Ectodermal cell (in vitro differentiated cells): ENCODE data around the gene TMEM175.
"Not testable (repeated sequence)": the region's sequence is repeated elsewhere in the genome, so short reads cannot be mapped to it uniquely, and the experiment has no call there.

Experiments
- H3K27ac ChIP-seq: 2 replicates; pipeline ENCODE4 v1.7.0; 2013; ENCODE audit warnings: mild to moderate bottlenecking, low read depth, low read length; ENCODE audit not compliant: insufficient read depth, poor library complexity, severe bottlenecking
- H3K27me3 ChIP-seq: 2 replicates; pipeline ENCODE4 v1.7.0; 2013; ENCODE audit warnings: mild to moderate bottlenecking, low read length; ENCODE audit not compliant: insufficient read depth, control insufficient read depth, poor library complexity, severe bottlenecking
- H3K36me3 ChIP-seq: one replicate; pipeline ENCODE4 v1.7.0; 2013; ENCODE audit warnings: low read length; ENCODE audit not compliant: control insufficient read depth, insufficient read depth
- H3K4me1 ChIP-seq: one replicate; pipeline ENCODE4 v1.7.0; 2013; ENCODE audit warnings: low read length; ENCODE audit not compliant: control insufficient read depth, insufficient read depth
- H3K4me3 ChIP-seq: 2 replicates; pipeline ENCODE4 v1.7.0; 2013; ENCODE audit warnings: low read depth, low read length, control low read depth; ENCODE audit not compliant: insufficient read depth
- H3K9me3 ChIP-seq: 2 replicates; pipeline ENCODE4 v1.7.0; 2013; ENCODE audit warnings: mild to moderate bottlenecking, low read length, moderate library complexity; ENCODE audit not compliant: control insufficient read depth
- WGBS, 2 experiments: methylation state at CpG; one replicate each; pipeline ENCODE4 v1.1.7; 2013; ENCODE audit warnings: missing lambda C conversion rate in 2 of 2; 5-methylcytosine and 5-hydroxymethylcytosine counted together

Gene TMEM175

DNA sequence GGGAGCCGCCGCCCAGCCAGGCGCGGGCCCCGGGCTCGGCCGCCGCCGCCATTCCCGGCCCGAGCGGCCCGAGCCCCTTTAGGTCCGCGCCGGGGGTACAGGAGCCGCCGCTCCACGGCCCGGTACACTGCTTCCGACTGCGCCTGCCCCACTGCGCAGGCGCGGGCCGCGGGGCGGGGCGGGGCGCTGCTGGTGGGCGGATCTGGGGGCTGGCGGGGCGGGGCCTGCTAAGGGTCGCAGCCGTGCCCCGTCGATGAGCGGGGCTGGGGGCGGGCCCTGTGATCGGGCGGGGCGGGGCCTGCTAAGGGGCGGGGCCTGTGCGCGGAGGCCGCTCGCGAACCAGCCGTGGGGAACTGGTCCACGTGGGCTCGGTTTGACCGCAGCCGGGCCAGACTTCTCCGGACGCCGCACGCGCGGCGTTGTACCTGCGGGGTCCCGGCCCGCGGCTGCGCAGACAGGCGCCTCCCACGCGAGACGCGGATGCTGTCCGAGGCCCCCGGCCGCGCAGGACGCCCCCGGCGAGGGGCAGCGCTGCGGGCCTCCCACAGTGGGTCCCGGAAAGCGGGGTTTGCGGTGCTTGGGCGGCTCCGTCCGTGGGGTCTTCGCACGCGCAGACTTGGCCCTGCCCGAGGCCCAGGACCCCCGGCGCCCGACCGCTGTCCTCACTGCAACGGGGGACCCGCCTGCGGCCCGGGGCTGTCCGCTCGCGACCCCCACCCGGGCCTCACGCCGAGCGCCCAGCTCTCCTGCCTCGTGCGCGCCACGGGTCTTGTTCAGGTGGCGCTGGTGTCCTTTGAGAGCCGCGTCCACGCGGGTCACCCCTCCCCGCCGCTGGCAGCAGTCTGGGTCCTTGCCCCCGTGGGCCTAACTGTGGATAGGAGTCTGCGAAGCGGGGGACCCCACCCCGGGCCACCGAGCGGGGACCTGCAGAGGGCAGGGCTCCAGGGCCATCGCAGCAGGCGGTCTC, 41.5 kb downstream of the TMEM175 start, which contains the start of gene DGKQ:
DGKQ (minus strand) TSS at position 139 of the 967 bp plus-strand sequence; CDS start at position 52, 87 bp downstream.
- no peak within 1 kb of the TSS for H3K27ac ChIP-seq
- H3K9me3 ChIP-seq = no peaks in the 10 kb centered on the region
- 38% methylated on average over 123 of the region's 123 CpGs for WGBS, 2 experiments
- H3K36me3 ChIP-seq = no peaks in the 10 kb centered on the region
- H3K4me1 ChIP-seq = peaks cover 9% of the 10 kb centered on the region
- H3K4me3 ChIP-seq = peak within 1 kb of the TSS; percentile 64
- peaks cover 45% of the 10 kb centered on the region for H3K27me3 ChIP-seq

DNA sequence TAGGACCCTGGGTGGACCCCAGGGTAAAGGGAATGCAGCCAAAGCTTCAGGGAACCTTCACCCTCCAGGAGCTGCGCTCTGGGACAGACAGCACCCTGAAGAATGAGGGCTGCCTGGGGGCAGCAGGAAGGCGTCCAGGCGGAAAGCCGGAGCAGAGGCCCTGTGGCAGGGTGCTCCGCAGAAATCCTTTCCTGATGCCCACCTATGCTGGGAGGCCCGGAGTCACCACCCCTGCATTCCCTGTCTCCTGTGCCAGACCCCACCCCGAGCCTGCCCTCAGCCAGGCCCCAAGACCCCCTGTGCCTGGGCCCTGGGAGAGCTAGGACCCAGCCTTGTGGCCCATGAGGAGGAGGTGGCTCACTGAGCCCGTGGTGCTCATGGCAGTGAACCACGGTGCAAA, 42.4 kb downstream of the TMEM175 start:
- H3K4me3 ChIP-seq = no peak overlapping the region
- WGBS, 2 experiments = 93 to 95% methylated on average over 9 of the region's 9 CpGs
- peaks cover 48% of the 10 kb centered on the region for H3K27me3 ChIP-seq
- no peak overlapping the region for H3K27ac ChIP-seq
- no peaks in the 10 kb centered on the region for H3K9me3 ChIP-seq
- no peaks in the 10 kb centered on the region for H3K36me3 ChIP-seq
- H3K4me1 ChIP-seq = peaks cover 9% of the 10 kb centered on the region

DNA sequence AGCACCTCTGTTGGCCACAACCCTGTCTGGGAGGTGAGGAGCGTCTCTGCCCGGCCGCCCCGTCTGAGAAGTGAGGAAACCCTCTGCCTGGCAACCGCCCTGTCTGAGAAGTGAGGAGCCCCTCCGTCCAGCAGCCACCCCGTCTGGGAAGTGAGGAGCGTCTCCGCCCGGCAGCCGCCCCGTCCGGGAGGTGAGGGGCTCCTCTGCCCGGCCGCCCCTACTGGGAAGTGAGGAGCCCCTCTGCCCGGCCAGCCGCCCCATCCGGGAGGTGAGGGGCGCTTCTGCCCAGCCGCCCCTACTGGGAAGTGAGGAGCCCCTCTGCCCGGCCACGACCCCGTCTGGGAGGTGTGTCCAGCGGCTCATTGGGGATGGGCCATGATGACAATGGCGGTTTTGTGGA, 43.8 kb downstream of the TMEM175 start:
- not testable (repeated sequence) for H3K4me3 ChIP-seq, H3K4me1 ChIP-seq, H3K36me3 ChIP-seq, H3K9me3 ChIP-seq, H3K27ac ChIP-seq
- peaks cover 47% of the 10 kb centered on the region for H3K27me3 ChIP-seq
- WGBS, 2 experiments = 96% methylated on average over 15 of the region's 25 CpGs

DNA sequence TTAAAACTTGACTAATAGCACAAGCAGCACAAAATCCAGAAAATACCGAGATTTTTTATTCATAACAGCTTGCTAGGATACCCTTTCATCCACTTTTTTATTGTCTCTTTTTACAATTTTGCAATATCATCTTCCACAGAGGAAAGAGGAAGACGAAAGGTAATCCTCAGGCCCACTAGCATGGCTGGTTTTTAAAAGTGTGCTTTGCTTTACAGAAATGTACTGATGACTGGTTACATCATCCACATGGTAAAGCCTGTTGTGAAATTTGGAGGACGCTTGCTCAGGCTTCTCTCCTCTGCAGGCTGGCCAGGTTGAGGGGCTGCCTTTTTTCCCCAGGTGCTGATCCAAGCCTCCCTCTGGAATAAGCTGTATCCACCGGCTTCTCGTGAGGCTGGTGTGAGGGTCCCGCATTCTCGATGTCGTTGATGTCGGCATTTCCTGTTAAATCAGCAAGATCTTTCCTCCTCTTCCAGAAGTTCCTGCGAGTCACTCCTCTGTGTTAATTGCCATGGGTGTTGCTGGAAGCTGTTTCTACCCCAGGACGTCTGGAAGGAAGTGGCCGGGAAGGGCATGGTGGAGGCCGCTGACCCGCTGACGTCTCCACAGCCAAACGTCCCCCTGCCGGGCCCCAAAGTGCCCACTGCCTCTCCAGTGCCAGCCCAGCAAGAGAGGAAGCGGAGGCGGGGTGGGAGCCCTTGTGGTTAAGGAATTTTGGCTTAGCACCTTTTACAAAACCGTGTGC, 46.9 kb downstream of the TMEM175 start:
- no peak overlapping the region for H3K4me3 ChIP-seq
- H3K4me1 ChIP-seq = no peaks in the 10 kb centered on the region
- H3K27ac ChIP-seq = no peak overlapping the region
- no peaks in the 10 kb centered on the region for H3K36me3 ChIP-seq
- WGBS, 2 experiments = 69 to 72% methylated on average over 20 of the region's 20 CpGs
- peaks cover 28% of the 10 kb centered on the region for H3K27me3 ChIP-seq
- H3K9me3 ChIP-seq = no peaks in the 10 kb centered on the region

DNA sequence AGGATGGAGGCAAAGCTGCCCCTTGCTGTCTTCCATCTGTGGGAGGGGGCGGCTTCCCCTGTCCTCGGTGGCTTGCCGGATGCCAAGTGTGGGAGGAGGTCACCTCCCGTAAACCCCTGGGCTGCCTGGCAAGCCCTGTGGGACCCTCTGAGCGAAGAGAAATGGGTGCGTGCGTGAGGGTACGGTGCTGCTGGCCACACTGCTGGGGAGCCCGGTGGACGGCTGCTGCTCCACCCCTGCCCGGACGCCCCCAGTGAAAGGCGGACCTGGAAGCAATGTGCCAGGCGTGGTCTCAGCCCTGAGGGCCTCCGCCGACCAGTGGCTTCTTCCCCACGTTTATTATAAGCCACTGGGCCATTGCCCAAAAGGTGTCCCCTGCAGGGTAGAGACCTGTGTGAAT, 50.0 kb downstream of the TMEM175 start:
- Histone ChIP-seq H3K36me3 (no peaks in the 10 kb centered on the region), H3K27ac (no peak overlapping the region), H3K4me1 (peaks cover 3% of the 10 kb centered on the region), H3K9me3 (no peaks in the 10 kb centered on the region), H3K4me3 (no peak overlapping the region), H3K27me3 (peaks cover 45% of the 10 kb centered on the region)
- WGBS, 2 experiments = 92% methylated on average over 17 of the region's 17 CpGs

DNA sequence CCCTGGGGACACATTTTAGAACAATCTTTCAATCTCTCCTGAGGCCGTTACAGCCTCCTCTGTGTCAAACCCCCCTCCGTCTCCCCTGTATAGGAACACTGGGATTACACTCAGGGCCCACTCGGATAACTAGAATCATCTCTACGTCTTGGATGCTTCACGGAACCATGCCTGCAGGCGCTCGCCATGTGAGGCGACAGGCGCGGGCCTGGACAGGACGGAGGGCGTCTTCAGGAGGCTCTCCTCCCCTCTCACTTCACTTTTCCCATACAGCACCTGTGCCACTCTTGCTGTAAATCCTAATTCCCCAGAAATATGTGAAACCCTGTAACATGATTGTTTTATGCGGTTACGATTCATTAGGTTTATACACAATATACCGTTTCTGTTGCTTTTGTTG, 50.6 kb downstream of the TMEM175 start:
- Histone ChIP-seq H3K27me3 (peaks cover 50% of the 10 kb centered on the region), H3K4me3 (no peak overlapping the region), H3K36me3 (no peaks in the 10 kb centered on the region), H3K9me3 (no peaks in the 10 kb centered on the region), H3K4me1 (peaks cover 3% of the 10 kb centered on the region), H3K27ac (no peak overlapping the region)
- WGBS, 2 experiments = 93 to 95% methylated on average over 15 of the region's 15 CpGs

DNA sequence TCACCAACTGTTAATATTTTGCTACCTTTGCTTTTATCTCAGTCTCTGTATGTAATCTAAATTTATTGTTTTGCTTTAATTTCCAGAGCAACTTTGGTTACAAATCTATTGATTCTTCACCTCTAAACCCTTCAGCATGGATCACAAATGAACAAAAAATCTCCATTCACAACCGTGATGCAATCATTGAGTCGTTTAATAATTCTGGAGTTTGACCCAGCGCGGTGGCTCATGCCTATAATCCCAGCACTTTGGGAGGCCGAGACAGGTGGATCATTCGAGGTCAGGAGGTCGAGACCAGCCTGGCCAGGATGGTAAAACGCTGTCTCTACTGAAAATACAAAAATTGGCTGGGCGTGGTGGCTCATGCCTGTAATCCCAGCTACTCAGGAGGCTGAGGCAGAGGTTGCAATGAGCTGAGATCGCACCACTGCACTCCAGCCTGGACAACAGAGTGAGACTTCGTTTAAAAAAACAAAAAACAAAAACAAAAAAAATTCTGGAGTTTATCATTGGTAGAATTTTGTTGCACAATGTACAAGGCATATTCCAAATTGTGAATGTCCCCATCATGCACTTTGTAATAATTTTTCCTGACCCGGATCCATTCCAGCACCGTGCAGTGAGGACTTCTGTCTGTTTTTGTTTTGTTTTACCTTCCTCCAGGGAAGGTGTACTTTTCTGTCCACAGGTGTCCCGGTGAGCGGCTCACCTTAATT, 52.2 kb downstream of the TMEM175 start:
- Histone ChIP-seq H3K36me3 (no peaks in the 10 kb centered on the region), H3K27ac (no peak overlapping the region), H3K4me1 (peaks cover 3% of the 10 kb centered on the region), H3K27me3 (peaks cover 46% of the 10 kb centered on the region), H3K9me3 (no peaks in the 10 kb centered on the region), H3K4me3 (no peak overlapping the region)
- WGBS, 2 experiments = 81 to 87% methylated on average over 15 of the region's 15 CpGs

DNA sequence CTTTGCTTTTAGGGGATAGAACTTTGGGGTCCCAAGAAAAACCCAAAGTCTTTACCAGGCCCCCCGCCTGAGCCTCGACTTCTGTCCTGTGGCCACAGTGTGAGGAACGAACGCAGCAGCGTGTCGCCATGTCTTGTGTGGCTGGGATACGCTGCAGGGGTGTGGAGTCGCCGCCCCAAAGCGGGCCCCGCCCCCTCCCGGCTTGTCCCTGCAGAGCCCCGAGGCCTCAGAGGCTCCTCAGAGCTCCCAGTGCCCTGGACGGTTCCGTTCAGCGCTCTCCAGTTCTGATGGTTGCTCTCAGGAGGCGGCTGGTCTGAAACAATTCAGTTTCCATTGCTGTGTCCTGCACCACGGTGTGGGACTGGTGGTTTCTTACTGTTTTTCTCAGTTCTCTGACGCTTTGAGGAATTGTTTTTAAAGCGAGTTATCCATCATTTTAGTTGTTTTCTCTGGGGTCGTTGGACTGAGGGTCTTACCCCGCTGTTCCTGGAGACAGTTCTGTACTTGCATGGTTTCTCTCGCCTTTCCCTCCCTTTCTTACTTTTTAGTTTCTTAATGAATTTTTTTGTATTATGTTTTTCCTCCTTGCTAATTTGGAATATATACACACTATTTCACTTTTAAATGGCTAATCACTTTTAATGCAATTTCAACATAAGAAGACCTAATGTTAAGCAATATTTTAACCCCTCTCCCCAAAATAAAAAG, 53.0 kb downstream of the TMEM175 start:
- no peaks in the 10 kb centered on the region for H3K9me3 ChIP-seq
- WGBS, 2 experiments = 20 to 23% methylated on average over 21 to 23 of the region's 23 CpGs
- no peak overlapping the region for H3K27ac ChIP-seq
- no peak overlapping the region for H3K4me3 ChIP-seq
- H3K4me1 ChIP-seq = peaks cover 3% of the 10 kb centered on the region
- peaks cover 42% of the 10 kb centered on the region for H3K27me3 ChIP-seq
- H3K36me3 ChIP-seq = no peaks in the 10 kb centered on the region

DNA sequence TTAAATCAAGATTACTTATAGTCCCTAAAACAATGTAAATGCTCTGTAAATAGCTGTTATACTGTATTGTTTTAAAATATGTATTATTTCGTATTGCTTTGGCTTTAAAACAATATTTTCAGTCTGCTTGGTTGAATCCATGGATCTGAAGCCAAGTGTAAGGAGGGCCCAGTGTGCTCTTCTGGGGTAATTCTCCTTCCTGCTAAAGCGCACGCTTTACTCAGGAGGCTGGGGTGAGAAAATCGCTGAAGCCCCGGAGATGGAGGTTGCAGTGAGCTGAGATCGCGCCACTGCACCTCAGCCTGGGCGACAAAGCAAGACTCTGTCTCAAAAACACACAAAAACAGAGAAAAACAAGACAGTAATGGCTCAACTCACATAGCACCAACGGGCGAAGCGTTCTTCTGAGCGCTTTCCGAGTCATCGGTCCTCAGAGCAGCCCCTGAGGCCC, 54.2 kb downstream of the TMEM175 start:
- Histone ChIP-seq H3K27ac (no peak overlapping the region), H3K9me3 (no peaks in the 10 kb centered on the region)
- 17 to 21% methylated on average over 14 of the region's 14 CpGs for WGBS, 2 experiments

More for the DNA sequence above, 54.2 kb downstream of the TMEM175 start:
- Histone ChIP-seq H3K4me1 (peaks cover 3% of the 10 kb centered on the region), H3K27me3 (peaks cover 42% of the 10 kb centered on the region), H3K4me3 (peak overlapping the region; percentile 45), H3K36me3 (no peaks in the 10 kb centered on the region)
